ENCODE data around the gene KRTAP19-8. TPM values are rescaled to one million over a fixed set of nuclear protein-coding genes. Genes with fewer than 3 reads are reported as not detected.

Gene KRTAP19-8
- not detected for polyA plus RNA-seq (ENCODE audit: insufficient read length in 3 of 3)
- long read RNA-seq, donor 1, result 0 reads
- long read RNA-seq, donor 2, result 0 reads
- long read RNA-seq, donor 3, result 0 reads
- long read RNA-seq, donor 4, result 0 reads
- long read RNA-seq, donor 5, result 0 reads
- long read RNA-seq, donor 6, result 0 reads
- long read RNA-seq, donor 7, result 0 reads
- long read RNA-seq, donor 8, result 0 reads
- long read RNA-seq, donor 9, result 0 reads
- long read RNA-seq, donor 10, result 0 reads
- long read RNA-seq, donor 11, result 0 reads
- long read RNA-seq, donor 12, result 0 reads
- long read RNA-seq, donor 13, result 0 reads
- long read RNA-seq, donor 14, result 0 reads
- long read RNA-seq, donor 15, result 0 reads
- long read RNA-seq, donor 16, result 0 reads

- DNase-seq, result no peak
Measured at GRCh38 chr21:31038376-31038775, at the start of gene KRTAP19-8. Gene KRTAP19-8 (minus strand): TSS chr21:31038476. CDS start chr21:31038443, 33 bp downstream.

GRCh38 chr21:31087639-31088473, 49.6 kb upstream of the KRTAP19-8 start:
- no peak for DNase-seq

DNA sequence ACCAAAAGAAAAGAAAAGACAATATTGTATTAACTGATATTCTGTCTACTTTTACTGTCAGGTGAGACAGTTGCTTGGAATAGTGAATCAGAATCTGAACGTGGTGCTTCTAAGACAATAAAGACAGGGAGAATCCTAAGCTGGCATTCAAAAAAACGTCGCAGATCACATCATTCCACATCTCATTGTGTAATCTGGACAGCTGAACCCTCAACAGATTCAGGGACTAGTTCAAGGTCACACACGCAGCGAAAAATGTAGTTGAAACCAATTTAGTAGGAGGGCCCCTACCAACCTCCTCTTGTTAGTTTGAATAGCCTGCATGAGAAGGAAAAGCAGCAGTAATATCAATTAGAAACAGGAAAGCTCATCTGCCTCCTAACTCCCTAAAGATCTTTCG, 46.4 kb upstream of the KRTAP19-8 start:
- DNase-seq, result no peak

DNA sequence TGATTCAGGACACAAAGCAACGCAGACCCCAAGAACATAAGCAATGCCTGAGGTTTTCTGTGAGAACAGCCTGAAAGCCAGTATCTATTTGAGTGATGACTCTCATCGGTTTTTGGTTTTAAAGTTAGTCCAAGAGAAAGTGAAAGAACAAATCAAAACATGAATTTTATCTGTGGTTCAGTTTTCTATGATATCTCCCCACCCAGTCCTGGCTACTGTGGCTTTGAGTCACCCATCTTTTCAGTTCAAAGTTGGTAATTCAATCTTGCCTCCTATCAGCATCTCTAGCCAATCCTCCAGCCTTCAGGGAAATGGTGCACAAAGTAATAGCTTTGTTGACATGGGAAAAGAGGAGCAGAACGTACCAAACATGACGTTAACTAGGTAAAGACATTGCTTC, 40.5 kb upstream of the KRTAP19-8 start:
- DNase-seq, result no peak

DNA sequence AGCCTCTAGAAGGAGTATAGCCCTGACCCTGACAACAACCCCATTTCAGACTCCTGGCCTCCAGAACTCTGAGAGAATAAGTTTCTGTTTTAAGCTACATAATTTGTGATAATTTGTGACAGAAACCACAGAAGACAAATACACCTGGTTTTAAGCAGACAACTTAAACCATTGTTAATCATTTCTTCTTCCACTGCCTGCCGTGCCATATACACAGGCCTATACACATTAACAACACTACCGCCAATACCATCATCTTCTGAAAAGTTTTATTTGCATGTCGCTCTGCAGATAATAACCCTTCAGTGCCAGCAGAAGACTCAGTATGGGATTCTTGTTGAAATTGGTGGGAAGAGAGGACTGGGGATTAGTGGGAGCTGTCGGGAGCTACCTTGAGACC, 39.9 kb upstream of the KRTAP19-8 start:
- DNase-seq, result no peak

DNA sequence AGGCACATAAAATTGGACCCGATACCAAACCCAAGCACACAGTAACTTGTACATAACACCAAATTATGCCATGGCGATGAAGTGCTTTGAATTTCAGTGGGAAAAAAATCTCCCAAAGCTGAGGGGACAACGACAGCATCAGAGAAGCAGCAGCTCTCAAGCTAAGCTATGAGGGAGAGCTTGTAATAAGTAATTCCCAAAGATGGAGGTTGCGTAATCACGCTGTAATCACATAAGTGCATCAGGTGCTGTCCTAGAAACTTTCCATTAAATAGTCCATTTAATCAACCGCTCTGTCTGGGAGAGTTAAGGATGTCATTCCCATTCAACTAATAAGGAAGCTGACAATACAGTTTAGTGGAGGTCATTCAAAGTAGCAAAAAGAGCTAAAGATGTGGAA, 37.6 kb upstream of the KRTAP19-8 start:
- no peak for DNase-seq

- DNase-seq, result no peak
Measured at GRCh38 chr21:31072533-31072932, 34.3 kb upstream of the KRTAP19-8 start.

DNA sequence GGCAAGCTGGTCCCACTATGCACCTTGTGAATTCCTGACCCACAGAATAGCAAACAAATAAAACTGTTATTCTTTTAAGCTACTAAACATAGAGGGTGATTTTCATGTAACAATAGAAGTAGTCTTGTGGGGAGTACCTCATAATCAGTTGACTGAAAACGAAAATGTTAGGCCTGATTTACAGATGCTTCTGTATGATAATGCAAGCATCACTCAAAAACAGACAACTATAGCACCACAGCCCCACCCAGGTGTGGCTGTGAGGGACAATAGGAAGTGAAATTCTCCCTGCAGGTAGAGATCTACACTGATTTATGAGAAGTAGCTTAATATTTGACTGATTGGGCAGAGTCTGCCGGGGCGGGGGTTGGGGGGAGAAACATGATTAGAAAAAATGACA, 26.5 kb upstream of the KRTAP19-8 start:
- DNase-seq, result no peak

- no peak for DNase-seq
Measured at GRCh38 chr21:31052489-31053142, 14.3 kb upstream of the KRTAP19-8 start.

DNA sequence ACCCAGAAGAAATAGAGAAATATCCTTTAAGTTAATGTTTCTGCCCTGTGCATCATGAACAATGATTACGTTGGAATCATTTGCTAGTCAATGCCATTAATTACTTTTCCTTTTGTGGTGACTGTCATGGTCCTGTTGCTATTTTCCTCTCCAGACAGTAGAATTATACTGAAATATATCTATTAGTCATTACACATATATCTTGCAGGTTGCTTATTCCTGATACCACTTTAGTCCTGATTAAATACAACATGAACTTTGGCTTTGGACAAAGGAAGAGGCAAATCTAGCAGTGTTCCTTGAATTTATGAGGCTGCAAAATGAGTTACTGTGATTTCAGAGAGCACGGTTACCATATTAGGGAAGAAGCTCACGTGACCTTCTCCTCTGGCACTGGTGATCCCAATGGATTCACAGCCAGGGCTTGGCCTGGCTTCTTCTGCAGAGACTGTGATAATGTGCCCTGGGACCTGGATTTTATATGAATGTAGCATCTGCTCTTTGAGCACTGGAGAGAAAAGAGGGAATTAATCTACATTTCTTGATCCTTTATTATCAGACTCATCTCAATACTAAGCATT, 12.4 kb upstream of the KRTAP19-8 start:
- no peak for DNase-seq

DNA sequence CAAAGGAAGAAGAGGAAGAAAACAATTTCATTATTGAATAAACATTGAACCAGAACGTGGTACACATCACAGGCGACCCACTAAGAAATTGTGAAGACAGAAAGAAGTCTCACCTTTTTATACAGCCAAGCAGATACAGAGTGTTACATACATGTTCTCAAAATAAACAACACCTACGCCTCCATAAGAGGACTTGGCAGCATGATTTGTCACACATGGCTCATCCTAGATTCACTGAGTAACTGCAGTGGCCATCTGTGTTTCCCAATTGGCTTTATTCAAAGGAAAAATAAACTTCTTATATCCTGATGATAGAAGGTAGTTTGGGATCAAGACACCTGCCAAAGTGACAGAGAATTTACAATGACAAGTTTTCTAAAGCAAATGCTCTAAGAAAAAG, 7.6 kb upstream of the KRTAP19-8 start:
- no peak for DNase-seq

DNA sequence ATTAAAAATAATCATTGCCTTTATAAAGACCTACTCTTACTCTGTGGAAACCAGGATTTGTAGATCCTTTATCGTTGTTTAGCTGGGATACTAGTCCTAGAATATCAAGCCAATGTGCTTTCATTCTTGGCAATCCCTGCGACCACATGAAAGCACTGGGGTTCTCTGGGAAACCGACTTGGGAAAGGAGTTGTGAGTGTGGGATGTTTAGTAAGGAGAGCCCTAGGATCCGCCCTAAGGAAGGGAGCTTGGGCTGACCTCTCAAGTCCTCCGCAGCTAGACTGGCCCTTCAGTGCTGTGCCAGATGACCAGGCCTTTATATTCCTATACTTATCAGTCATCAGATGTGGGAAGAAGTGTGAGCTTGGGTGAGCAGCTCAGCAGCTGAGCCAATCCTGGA, 5.2 kb upstream of the KRTAP19-8 start:
- DNase-seq, result no peak

- DNase-seq, result no peak
Measured at GRCh38 chr21:31042080-31042464, 3.8 kb upstream of the KRTAP19-8 start.

DNA sequence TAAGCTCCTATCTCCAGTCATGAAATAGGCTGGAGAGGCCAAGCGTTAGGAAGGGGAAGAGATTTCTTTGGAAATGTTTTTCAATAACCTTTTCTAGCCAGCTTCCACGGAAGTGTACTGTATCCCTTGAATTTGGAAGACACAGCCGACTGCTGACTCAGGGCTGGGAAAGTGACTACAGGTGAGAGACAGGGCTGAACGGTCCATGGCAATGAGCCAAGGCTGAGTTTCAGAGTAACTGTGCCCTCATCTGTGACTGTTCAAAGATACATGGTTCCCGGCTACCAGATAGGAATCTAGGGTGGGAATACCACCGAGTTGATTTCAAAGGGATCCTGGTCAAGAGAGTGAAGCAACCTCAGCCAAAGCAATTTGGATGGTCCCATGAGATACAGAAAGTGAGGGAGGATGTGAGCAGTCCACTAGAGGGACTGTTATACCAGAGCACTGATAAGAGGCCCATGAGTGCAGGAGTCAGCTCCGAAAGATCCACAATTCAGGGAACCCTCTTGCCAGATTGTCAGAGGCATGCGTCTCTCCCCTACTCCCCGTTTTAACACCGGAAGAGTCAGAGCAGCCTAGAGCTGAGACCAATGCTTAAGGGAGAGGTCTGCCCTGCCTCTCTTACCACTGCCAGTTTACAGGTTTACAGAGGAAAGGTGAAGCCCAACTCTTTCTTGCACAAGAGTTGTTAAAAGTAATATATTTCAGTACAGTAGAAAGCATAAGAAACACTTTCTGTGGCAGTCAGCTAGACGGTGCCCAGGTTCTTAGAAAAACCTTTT, 3.2 kb upstream of the KRTAP19-8 start:
- no peak for DNase-seq

- no peak for DNase-seq
Measured at GRCh38 chr21:31034378-31034777, 3.9 kb downstream of the KRTAP19-8 start.

DNA sequence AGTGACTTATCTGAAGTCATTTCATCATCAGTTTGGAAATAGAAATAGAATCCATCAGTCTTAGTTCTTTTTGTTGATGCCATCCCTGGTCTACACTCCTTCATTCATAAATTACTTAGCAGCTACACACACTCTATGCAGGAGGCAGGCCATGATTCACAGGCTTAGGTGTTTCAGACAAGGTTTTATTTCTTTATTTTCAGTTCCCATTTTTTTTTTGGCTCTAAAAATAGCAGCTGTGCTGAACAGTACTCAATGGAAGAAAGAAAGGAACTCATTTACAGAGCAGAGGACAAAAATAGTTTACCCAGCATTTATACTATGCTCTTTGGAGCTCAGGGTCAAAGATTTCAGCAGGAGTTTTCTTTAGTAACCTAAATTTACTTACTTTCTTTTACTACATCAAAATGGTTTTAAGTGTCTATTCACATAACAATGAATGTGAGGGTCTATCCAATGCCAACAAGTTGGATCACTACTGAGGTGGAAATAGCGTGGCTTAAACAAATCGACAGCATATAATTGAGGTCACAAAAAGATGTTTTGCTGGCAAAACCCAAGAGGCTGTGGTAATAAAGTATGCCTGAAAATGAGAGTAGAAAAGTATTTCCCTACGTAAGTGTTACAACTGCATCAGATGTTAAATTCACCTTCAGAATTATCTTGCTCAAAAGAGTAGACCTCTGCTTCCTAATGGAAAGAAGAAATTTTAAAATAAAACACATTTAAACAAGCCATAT, 7.7 kb downstream of the KRTAP19-8 start:
- no peak for DNase-seq

DNA sequence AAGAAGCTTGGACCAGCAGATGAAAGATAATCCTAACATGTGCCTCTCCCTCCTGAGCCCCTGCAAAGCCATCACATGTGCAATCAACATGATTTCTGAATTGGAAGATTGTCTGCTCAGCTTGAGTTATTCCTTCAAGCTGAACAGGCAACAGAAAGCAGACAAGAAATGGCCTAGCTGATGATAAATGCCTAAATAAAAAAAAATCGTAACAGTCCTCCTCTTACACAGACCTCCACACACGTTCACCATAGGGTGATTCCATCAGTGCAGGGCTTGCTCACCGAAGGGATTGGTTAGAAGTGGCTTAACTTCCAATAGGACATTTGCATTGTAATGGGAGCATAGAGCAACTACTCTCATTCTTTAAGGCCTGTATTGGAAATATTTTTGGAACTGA, 14.6 kb downstream of the KRTAP19-8 start:
- no peak for DNase-seq

DNA sequence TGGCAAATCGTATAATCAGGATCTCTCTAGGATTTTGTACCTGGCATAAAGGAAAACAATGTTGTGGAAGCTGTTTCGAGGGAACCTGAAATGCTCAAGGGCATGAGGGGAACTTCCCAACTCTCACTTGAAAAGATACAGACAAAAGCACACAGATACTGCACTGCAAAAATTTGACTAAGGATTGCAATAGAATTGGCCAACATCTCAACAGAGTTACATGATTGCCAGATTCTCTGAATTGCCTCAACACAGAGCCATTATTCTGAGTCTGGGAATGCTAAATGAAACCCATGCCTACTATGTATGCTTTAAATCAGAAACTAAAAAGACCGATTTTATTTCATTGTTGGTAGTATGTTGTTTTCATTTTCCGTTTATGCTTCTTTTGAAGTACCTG, 16.0 kb downstream of the KRTAP19-8 start:
- no peak for DNase-seq

GRCh38 chr21:31018232-31018631, 20.0 kb downstream of the KRTAP19-8 start:
- DNase-seq, result no peak

GRCh38 chr21:31014891-31015290, 23.4 kb downstream of the KRTAP19-8 start:
- DNase-seq, result peak; percentile 23
